HCT116 (cell line): ENCODE results near the gene JCHAIN. TPM values are rescaled to one million over a fixed set of nuclear protein-coding genes. Genes with fewer than 3 reads are reported as not detected.
"Not testable (repeated sequence)": the region's sequence is repeated elsewhere in the genome, so short reads cannot be mapped to it uniquely, and the experiment has no call there.

ENCODE experiments used
- ATAC-seq: fragments of 200-7000 bp; cut with Tn5 transposase; 2 replicates; pipeline ENCODE4 v1.9.1; 2020; ENCODE audit warnings: mild to moderate bottlenecking, moderate library complexity
- BruUV-seq: library from RNA; stranded (reverse); fragments of 400-500 nt; replicated peaks from 2 replicates; lab custom pipeline; 2021; lab: Mats Ljungman, UMichigan
- CTCF ChIA-PET: fragments of 300-600 bp; sonication (Branson Sonifier 250); formaldehyde crosslinking; loops from one replicate; lab custom pipeline; 2021; ENCODE audit warnings: antibody characterized with exemption; lab: Charles Lee
- POLR2A ChIA-PET: fragments of 300-600, 350-600 bp; sonication (Branson Sonifier 250); formaldehyde crosslinking; loops from one replicate; lab custom pipeline; 2021; ENCODE audit warnings: antibody characterized with exemption; lab: Charles Lee
- RAD21 ChIA-PET, 2 experiments: fragments of 300-600 bp; sonication (Branson Sonifier 250); formaldehyde crosslinking; loops; one replicate each; lab custom pipeline; 2023; ENCODE audit warnings: low total read pairs in 2 of 2; ENCODE audit not compliant: uncharacterized antibody in 2 of 2, unreplicated experiment in 2 of 2, low non-redundant PET in 1 of 2; lab: Charles Lee
- DNase-seq: peaks from one replicate; pipeline ENCODE4 v3.0.0-alpha.2; 2010; ENCODE audit warnings: low read depth, low spot score
- H2AFZ ChIP-seq: fragments of 200-600 bp; shearing (Covaris generic), sonication (generic); 2 replicates; pipeline ENCODE4 v1.6.1; 2017; ENCODE audit warnings: low read depth, mixed run types, mixed read lengths, antibody characterized with exemption, low read length; ENCODE audit not compliant: poor library complexity, severe bottlenecking
- H3K27ac ChIP-seq: 2 replicates; pipeline ENCODE4 v1.5.1; 2012; ENCODE audit warnings: low read depth, low read length
- H3K27me3 ChIP-seq: fragments of 200-600 bp; sonication (generic); 2 replicates; pipeline ENCODE4 v1.6.1; 2016; ENCODE audit warnings: mixed run types, low read length, mixed read lengths; ENCODE audit not compliant: insufficient read depth
- H3K36me3 ChIP-seq, 2 experiments: fragments of 200-500 bp in 1 of 2; fragments of 200-600 bp in 1 of 2; sonication (Bioruptor generic) in 1 of 2; sonication (generic) in 1 of 2; 2 replicates each; pipeline versions ENCODE4 v1.5.1 to v1.6.1; 2014 to 2016; ENCODE audit warnings: low read length in 2 of 2, inconsistent platforms in 1 of 2, mixed read lengths in 1 of 2, mixed run types in 1 of 2; ENCODE audit not compliant: insufficient read depth in 2 of 2, control insufficient read depth in 1 of 2
- H3K4me1 ChIP-seq, 2 experiments: fragments of 200-600 bp in 1 of 2; sonication (generic) in 1 of 2; 2 replicates each; pipeline versions ENCODE4 v1.5.1 to v1.6.1; 2012 to 2017; ENCODE audit warnings: low read length in 2 of 2, inconsistent platforms in 1 of 2, mild to moderate bottlenecking in 1 of 2, mixed read lengths in 1 of 2, mixed run types in 1 of 2, moderate library complexity in 1 of 2; ENCODE audit not compliant: insufficient read depth in 2 of 2, control insufficient read depth in 1 of 2
- H3K4me2 ChIP-seq: fragments of 200-600 bp; sonication (generic); 2 replicates; pipeline ENCODE4 v1.6.1; 2017; ENCODE audit warnings: mixed run types, low read length, mixed read lengths
- H3K4me3 ChIP-seq, 2 experiments: fragments of 200-600 bp in 1 of 2; sonication (generic) in 1 of 2; replicated peaks in 1 of 2; 2 replicates each; pipeline ENCODE4 v1.5.1; 2011 to 2016; ENCODE audit warnings: low read length in 2 of 2, control low read depth in 1 of 2, low read depth in 1 of 2, mild to moderate bottlenecking in 1 of 2, mixed read lengths in 1 of 2, mixed run types in 1 of 2
- H3K79me2 ChIP-seq: fragments of 200-600 bp; sonication (generic); 2 replicates; pipeline ENCODE4 v1.6.1; 2017; ENCODE audit warnings: mild to moderate bottlenecking, mixed run types, low read length, moderate library complexity, mixed read lengths; ENCODE audit not compliant: insufficient read depth
- H3K9ac ChIP-seq: fragments of 200-600 bp; sonication (generic); 2 replicates; pipeline ENCODE4 v1.6.1; 2016; ENCODE audit warnings: low read length, mixed read lengths
- H3K9me2 ChIP-seq: fragments of 200-600 bp; sonication (generic), shearing (Covaris generic); 2 replicates; pipeline ENCODE4 v1.6.1; 2017; ENCODE audit warnings: mixed run types, mild to moderate bottlenecking, moderate library complexity; ENCODE audit not compliant: insufficient read depth
- H3K9me3 ChIP-seq, 2 experiments: fragments of 200-500 bp in 1 of 2; fragments of 200-600 bp in 1 of 2; sonication (Bioruptor generic) in 1 of 2; sonication (generic) in 1 of 2; 2 replicates each; pipeline ENCODE4 v1.6.1; 2014 to 2017; ENCODE audit warnings: low read length in 2 of 2, mixed read lengths in 2 of 2, inconsistent platforms in 1 of 2, low read depth in 1 of 2, mild to moderate bottlenecking in 1 of 2, mixed run types in 1 of 2, moderate library complexity in 1 of 2; ENCODE audit not compliant: control insufficient read depth in 1 of 2, insufficient read depth in 1 of 2
- H4K20me1 ChIP-seq: fragments of 200-600 bp; sonication (generic), shearing (Covaris generic); 2 replicates; pipeline ENCODE4 v1.6.1; 2017; ENCODE audit warnings: mixed run types, mild to moderate bottlenecking, moderate library complexity; ENCODE audit not compliant: insufficient read depth
- ATF3 ChIP-seq: IDR thresholded peaks from 2 replicates; pipeline ENCODE4 v1.6.1; 2012
- CBX3 ChIP-seq: IDR thresholded peaks from 2 replicates; pipeline ENCODE4 v1.6.1; 2012; ENCODE audit warnings: low read depth
- CEBPB ChIP-seq: IDR thresholded peaks from 2 replicates; pipeline ENCODE4 v1.6.1; 2012; ENCODE audit warnings: low read depth
- CTCF ChIP-seq, 3 experiments: fragments of 200-600 bp in 1 of 3; sonication (generic) in 1 of 3; IDR thresholded peaks in 2 of 3; conservative IDR thresholded peaks in 1 of 3; 2 replicates each; pipeline ENCODE4 v1.5.1; 2012 to 2017; ENCODE audit warnings: low read depth in 2 of 3, low read length in 2 of 3, antibody characterized with exemption in 1 of 3, borderline replicate concordance in 1 of 3, control low read depth in 1 of 3, mild to moderate bottlenecking in 1 of 3, mixed read lengths in 1 of 3, mixed run types in 1 of 3, moderate library complexity in 1 of 3; ENCODE audit not compliant: insufficient read depth in 1 of 3
- EZH2 ChIP-seq: fragments of 200-600 bp; sonication (generic); IDR thresholded peaks from 2 replicates; pipeline ENCODE4 v1.6.1; 2017; ENCODE audit warnings: antibody characterized with exemption, mixed run types
- FOSL1 ChIP-seq: IDR thresholded peaks from 2 replicates; pipeline ENCODE4 v1.6.1; 2012; ENCODE audit warnings: low read depth
- POLR2AphosphoS5 ChIP-seq: IDR thresholded peaks from 2 replicates; pipeline ENCODE4 v1.6.1; 2011; ENCODE audit warnings: mild to moderate bottlenecking, low read depth, low read length, moderate library complexity
- RAD21 ChIP-seq: IDR thresholded peaks from 2 replicates; pipeline ENCODE4 v1.6.1; 2012; ENCODE audit warnings: low read depth, mild to moderate bottlenecking
- SIN3A ChIP-seq: IDR thresholded peaks from 2 replicates; pipeline ENCODE4 v1.6.1; 2012; ENCODE audit warnings: low read depth
- SP1 ChIP-seq: IDR thresholded peaks from 2 replicates; pipeline ENCODE4 v1.6.1; 2012; ENCODE audit warnings: low read depth
- SRF ChIP-seq: IDR thresholded peaks from 2 replicates; pipeline ENCODE4 v1.6.1; 2012; ENCODE audit warnings: low read depth
- TCF7L2 ChIP-seq: IDR thresholded peaks from 2 replicates; pipeline ENCODE4 v1.7.0; 2011; ENCODE audit warnings: borderline replicate concordance, inconsistent platforms; ENCODE audit not compliant: insufficient read depth, insufficient read length; ENCODE audit errors: extremely low read depth
- YY1 ChIP-seq: IDR thresholded peaks from 2 replicates; pipeline ENCODE4 v1.6.1; 2011; ENCODE audit warnings: low read length, low read depth, moderate library complexity, mild to moderate bottlenecking; ENCODE audit not compliant: insufficient replicate concordance; ENCODE audit errors: extremely low read depth
- ZBTB33 ChIP-seq: IDR thresholded peaks from 2 replicates; pipeline ENCODE4 v1.6.1; 2011; ENCODE audit warnings: mild to moderate bottlenecking, low read length, moderate library complexity; ENCODE audit not compliant: insufficient replicate concordance; ENCODE audit errors: extremely low read depth
- ZFX ChIP-seq: fragments of 450-650 bp; IDR thresholded peaks from 2 replicates; pipeline ENCODE4 v1.6.1; 2017
- intact Hi-C: fragments of 100-400 bp; cut with micrococcal nuclease; formaldehyde crosslinking; loops from 2 replicates; pipeline ENCODE4 v1.10.0; 2022
- total RNA-seq: library from RNA; stranded (reverse); gene quantifications from one replicate; pipeline ENCODE4 v1.2.1, GENCODE V29; 2021; ENCODE audit not compliant: unreplicated experiment

Gene JCHAIN
- total RNA-seq, 1 experiment from 2014 or later = 0.79 TPM

- H3K4me3 ChIP-seq, H3K27ac ChIP-seq, H4K20me1 ChIP-seq, BruUV-seq, H3K27me3 ChIP-seq, H3K9me2 ChIP-seq, H2AFZ ChIP-seq, H3K9ac ChIP-seq, DNase-seq, CTCF ChIA-PET, H3K9me3 ChIP-seq, H3K4me2 ChIP-seq, ATAC-seq, RAD21 ChIA-PET, intact Hi-C loops: not testable (repeated sequence)
- H3K36me3 ChIP-seq = peaks cover 8 to 12% of the 10 kb centered on the region in 2 experiments; a peak in 3 of 4 replicates
- POLR2A ChIA-PET = interaction anchor here (2.4 kb wide), 1 partner anchor 9 kb away, joined by 11 read pairs; no protein-coding TSS in a partner anchor
- peaks cover 29% of the 10 kb centered on the region for H3K79me2 ChIP-seq
- H3K4me1 ChIP-seq = peaks cover 7 to 14% of the 10 kb centered on the region in 2 experiments
Measured at GRCh38 chr4:70694633-70695032, 28.3 kb upstream of the JCHAIN start.

GRCh38 chr4:70691661-70692060 is 25.4 kb upstream of the JCHAIN start:
- Histone ChIP-seq H3K4me1 (peaks cover 11 to 23% of the 10 kb centered on the region in 2 experiments), H3K27ac (no peak overlapping the region), H3K36me3 (peaks cover 8 to 16% of the 10 kb centered on the region in 2 experiments; a peak in 3 of 4 replicates), H4K20me1 (peaks cover 4% of the 10 kb centered on the region; the same call in 1 of the 2 replicates), H3K4me2 (no peak overlapping the region), H2AFZ (no peak overlapping the region), H3K4me3 (no peak overlapping the region), H3K9me2 (no peaks in the 10 kb centered on the region), H3K9ac (no peak overlapping the region), H3K9me3 (no peaks in the 10 kb centered on the region), H3K79me2 (peaks cover 42% of the 10 kb centered on the region), H3K27me3 (no peaks in the 10 kb centered on the region)
- ChIA-PET RAD21 (no interaction called here), POLR2A (no interaction called here), CTCF (no interaction called here)
- BruUV-seq = no TSS peak
- no peak for ATAC-seq
- intact Hi-C loops = no loop called here
- TF ChIP-seq CBX3 (no peak), POLR2AphosphoS5 (no peak), CEBPB (no peak), SRF (no peak), RAD21 (no peak), SIN3A (no peak), YY1 (no peak), EZH2 (no peak), TCF7L2 (no peak), SP1 (no peak), CTCF (IDR thresholded peaks at IDR 0.05 in 2 of 3, conservative IDR thresholded peaks at IDR 0.05 in 1 of 3; ENCODE audit: borderline replicate concordance in 1 of 3, insufficient read depth in 1 of 3, low read depth in 2 of 3, low read length in 2 of 3) (no peak), ZBTB33 (no peak), ATF3 (no peak), FOSL1 (no peak), ZFX (no peak)
- DNase-seq = no peak
